OCI-LY1 (cell line): Measurements from ENCODE around the gene ZNF777.

Source experiments
- EZH2 ChIP-seq: fragments of 200-600 bp; sonication (generic), shearing (Covaris generic); IDR thresholded peaks from 2 replicates; pipeline ENCODE4 v1.8.0; 2017; ENCODE audit warnings: borderline replicate concordance, mixed run types, mild to moderate bottlenecking, antibody characterized with exemption, low read length, moderate library complexity, mixed read lengths
- TF ChIP-seq, protein P1 (sequence below): fragments of 200-600 bp; sonication (generic), shearing (Covaris generic); IDR thresholded peaks from 2 replicates; pipeline ENCODE4 v1.5.1; 2017; ENCODE audit warnings: mild to moderate bottlenecking, antibody characterized with exemption, low read length, moderate library complexity, mixed read lengths

DNA sequence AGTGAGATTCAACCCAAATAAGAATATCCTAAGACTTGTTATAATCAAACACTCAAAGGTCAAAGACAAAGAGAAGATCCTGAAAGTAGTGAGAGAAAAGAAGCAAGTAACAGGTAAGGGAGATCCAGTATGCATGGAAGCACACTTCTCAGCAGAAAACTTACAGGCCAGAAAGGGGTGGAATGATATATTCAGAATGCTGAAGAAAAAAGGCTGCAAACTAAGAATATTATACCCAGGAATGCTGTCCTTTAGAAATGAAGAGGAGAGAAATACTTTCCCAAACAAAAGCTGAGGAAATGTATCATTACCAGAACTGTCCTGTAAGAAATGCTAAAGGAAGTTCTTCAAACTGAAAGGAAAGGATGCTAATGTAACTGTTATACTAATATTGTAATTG lies 49.4 kb upstream of the ZNF777 start:
- TF ChIP-seq, protein P1, sequence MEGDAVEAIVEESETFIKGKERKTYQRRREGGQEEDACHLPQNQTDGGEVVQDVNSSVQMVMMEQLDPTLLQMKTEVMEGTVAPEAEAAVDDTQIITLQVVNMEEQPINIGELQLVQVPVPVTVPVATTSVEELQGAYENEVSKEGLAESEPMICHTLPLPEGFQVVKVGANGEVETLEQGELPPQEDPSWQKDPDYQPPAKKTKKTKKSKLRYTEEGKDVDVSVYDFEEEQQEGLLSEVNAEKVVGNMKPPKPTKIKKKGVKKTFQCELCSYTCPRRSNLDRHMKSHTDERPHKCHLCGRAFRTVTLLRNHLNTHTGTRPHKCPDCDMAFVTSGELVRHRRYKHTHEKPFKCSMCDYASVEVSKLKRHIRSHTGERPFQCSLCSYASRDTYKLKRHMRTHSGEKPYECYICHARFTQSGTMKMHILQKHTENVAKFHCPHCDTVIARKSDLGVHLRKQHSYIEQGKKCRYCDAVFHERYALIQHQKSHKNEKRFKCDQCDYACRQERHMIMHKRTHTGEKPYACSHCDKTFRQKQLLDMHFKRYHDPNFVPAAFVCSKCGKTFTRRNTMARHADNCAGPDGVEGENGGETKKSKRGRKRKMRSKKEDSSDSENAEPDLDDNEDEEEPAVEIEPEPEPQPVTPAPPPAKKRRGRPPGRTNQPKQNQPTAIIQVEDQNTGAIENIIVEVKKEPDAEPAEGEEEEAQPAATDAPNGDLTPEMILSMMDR = no peak
- no peak for TF ChIP-seq EZH2
